Raji (cell line): ENCODE measurements around the gene ERFE.

ENCODE experiments used
- POLR2A ChIP-seq: IDR thresholded peaks from 2 replicates; pipeline ENCODE4 v1.6.1; 2011; ENCODE audit warnings: low read depth, low read length, control low read depth; ENCODE audit not compliant: insufficient read depth

The ERFE gene, protein sequence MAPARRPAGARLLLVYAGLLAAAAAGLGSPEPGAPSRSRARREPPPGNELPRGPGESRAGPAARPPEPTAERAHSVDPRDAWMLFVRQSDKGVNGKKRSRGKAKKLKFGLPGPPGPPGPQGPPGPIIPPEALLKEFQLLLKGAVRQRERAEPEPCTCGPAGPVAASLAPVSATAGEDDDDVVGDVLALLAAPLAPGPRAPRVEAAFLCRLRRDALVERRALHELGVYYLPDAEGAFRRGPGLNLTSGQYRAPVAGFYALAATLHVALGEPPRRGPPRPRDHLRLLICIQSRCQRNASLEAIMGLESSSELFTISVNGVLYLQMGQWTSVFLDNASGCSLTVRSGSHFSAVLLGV

DNA sequence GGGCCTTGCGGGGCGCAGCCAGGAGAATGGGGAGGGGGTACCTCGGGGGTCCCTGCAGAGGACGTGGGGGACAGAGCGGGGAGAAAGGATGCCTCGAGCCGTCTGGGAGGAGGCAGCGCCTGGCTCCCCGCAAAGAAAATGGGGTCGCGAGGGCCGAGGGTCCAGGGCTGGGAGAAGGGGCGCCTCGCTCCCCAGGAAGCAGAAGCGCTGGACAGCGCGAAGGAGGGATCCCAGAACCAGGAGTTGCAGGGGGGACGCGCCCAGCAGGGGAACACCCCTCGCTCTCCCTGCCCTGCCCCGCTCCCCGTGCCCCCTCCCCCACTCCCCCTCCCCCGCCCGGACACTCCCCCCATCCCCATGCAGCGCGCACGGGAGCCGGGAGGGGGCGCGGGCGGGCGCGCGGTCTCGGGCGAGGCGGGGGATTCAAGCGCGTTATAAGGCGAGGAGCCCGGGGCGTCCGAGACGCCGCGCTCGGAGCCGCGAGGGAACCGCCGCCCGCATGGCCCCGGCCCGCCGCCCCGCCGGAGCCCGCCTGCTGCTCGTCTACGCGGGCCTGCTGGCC lies at the start of gene ERFE:
ERFE (plus strand) TSS at position 462 of the 562 bp plus-strand sequence; CDS start at position 500, 38 bp downstream.
- no peak for TF ChIP-seq POLR2A

GRCh38 chr2:238113611-238114010 lies 45.2 kb upstream of the ERFE start:
- no peak for TF ChIP-seq POLR2A

GRCh38 chr2:238114331-238114841 lies 44.4 kb upstream of the ERFE start:
- no peak for TF ChIP-seq POLR2A

- TF ChIP-seq POLR2A = no peak
These were observed 43.7 kb upstream of the ERFE start for GRCh38 chr2:238114851-238115660.

- TF ChIP-seq POLR2A = no peak
These were observed 42.2 kb upstream of the ERFE start for GRCh38 chr2:238116298-238117198.

- TF ChIP-seq POLR2A = no peak
These were observed 41.3 kb upstream of the ERFE start for GRCh38 chr2:238117199-238118154.

DNA sequence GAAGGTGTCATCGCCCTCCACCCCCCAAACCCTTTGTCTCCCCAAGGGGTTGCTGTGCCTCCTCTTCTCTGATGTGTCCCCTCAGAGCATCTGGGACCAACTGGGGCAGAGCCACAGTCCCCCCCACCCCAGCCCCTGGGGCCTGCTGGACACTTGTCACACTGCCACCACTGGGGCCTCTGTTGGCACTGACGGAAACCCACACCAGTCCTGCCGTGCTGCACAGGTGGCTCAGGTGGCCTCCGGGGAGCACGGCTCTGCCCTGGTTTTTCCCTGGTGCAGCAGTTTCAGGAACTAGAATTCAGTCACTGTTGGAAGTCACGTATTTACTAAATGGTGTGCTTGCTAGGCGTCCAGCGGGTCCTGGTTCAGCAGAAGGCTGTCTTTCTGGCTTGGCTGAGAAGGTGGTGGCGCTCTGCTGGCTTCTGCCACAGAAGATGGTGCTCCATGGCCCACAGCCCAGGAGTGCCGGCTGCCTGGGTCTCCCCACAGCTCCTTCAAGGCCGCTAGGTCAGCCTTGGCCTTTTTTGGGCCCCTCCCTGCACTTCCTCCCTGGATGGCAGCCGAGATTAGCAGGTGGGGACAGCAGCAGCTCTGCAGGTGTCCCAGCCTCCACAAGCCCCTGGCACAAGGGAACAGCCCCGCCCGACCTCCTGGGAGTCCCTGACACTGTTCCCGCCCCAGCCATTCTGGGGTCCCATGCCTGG lies 38.9 kb upstream of the ERFE start:
- no peak for TF ChIP-seq POLR2A

DNA sequence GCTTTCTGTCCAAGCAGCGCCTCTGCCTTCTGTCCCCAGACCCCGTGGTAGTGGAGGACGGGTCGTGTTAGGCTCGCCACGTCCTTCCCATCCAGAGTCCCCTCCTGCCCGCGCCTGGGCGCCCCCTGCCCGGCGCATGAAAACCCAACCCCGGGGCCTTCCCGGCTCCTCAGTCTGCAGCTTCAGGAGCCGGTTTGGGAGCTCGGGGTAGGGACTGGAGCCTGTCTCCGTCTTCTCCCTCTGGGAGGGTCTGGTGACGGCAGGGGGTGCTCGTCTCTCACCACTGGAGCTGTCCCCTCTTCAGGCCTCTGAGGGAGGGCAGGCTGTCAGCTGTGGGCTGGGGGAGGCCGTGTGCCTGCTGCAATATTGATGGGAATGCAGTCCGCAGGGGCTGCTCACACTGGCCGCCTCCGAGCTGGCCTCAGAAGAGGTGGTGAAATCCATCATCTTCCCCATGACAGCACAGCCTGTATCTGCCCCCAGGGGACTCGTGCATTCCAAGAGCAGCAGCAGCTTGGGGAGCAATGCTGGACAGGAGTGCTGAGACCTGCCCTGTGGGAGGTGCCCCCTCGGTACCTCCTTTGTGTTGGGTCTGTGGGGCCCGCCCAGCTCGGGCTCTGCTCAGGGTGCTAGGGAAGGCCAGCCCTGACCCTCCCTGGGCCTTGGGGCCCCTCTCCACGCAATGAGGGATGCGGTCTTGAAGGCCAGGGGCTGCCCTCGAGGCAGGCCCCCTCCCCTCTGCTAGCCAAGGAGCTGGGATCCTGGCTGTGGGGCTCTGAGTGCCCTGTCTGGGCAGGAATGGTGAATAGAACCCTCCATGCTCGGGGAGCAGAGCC lies 38.1 kb upstream of the ERFE start:
- no peak for TF ChIP-seq POLR2A

DNA sequence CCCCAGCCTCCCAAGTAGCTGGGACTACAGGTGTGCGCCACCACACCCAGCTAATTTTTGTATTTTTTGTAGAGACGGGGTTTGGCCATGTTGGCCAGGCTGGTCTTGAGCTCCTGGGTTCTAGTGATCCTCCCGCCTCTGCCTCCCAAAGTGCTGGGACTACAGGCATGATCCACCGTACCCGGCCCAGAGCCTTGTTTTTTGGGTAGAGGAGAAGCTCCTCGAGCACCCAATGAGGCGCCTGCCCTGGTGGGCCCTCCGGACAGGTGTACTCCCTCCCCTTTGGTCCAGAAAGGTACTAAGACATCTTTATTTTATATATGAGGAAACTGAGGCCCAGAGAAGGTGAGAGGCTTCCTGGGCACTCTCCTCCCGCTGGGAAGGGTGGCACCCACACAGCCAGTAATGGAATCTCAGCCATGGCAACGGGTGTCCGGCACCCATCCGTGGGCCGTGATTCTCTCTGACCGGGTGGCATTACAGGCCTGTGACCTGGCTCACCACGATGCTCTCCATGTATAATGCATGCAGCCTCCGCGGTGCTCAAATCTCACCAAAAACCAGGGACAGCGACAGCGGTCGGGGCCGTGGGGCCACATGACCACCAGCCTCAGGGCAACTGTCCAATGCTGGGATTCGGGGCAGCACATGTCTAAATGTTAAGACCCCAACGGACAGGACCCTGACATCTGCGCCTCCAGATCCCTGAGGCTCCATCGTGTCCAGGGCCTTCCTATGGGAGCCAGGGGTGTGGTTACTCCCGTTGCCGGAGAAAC lies 37.1 kb upstream of the ERFE start:
- no peak for TF ChIP-seq POLR2A

DNA sequence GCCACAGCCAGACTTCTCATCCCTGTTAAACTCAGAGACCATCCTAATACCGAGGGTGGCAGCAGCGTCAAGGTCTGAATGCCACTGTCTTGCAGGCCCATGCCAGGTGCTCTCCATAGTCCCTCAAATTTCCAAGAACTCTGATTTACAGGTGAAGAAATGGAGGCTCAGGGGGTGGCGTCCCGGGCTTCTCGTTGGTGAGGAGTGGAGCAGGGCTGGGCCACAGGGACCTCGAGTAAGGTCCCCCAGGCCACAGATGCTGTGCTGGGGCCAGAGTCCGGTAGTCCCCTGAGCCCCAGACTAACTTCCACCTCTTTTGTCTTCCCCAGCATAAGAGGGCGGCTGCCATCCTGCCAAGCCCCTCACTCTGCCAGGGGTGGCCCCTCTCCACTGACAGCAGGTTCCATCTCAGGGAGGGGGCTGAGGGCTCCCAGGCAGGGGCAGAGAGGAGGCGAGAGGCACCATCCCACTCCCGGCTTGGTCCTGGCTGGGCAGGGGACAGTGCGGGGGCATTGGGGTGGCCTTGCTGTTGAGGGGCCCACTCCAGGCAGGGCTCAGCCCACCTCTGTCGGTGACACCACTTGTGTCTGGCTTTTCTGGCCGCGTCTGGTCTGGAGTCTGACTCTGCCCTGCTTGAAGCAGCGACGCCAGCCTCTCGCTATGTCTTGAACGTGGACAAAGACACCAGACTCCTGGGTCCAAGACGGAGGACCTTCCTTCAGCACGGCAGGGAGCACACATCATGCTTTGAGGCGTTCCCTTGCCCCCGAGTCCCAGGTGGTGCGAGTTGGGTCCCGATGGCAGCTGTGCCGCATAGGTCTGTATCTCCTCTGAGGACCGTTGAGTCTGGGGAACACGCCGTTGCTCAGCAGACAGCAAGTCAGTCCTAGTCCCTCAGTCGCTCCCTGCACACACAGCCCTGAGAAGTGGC lies 36.2 kb upstream of the ERFE start:
- no peak for TF ChIP-seq POLR2A
